Gastroesophageal sphincter (tissue), 3 donors: ENCODE measurements around the gene ECM2.

Experiments used
- POLR2A ChIP-seq, 2 donors: fragments of 450-650 bp; IDR thresholded peaks; one replicate each; pipeline ENCODE4 v1.6.1; 2017; ENCODE audit warnings: antibody characterized with exemption in 2 of 2, mild to moderate bottlenecking in 2 of 2, moderate library complexity in 1 of 2
- POLR2AphosphoS5 ChIP-seq: sonication (generic); formaldehyde crosslinking; IDR thresholded peaks from one replicate; pipeline ENCODE4 v1.6.1; 2017; ENCODE audit warnings: antibody characterized with exemption
- TF ChIP-seq, protein P1 (sequence below), 4 experiments: fragments of 200-600 bp in 2 of 4; fragments of 450-650 bp in 2 of 4; sonication (generic) in 1 of 4; IDR thresholded peaks; one replicate each; pipeline ENCODE4 v1.5.1; 2017 to 2019; ENCODE audit warnings: antibody characterized with exemption in 4 of 4, mild to moderate bottlenecking in 2 of 4, moderate library complexity in 2 of 4

DNA sequence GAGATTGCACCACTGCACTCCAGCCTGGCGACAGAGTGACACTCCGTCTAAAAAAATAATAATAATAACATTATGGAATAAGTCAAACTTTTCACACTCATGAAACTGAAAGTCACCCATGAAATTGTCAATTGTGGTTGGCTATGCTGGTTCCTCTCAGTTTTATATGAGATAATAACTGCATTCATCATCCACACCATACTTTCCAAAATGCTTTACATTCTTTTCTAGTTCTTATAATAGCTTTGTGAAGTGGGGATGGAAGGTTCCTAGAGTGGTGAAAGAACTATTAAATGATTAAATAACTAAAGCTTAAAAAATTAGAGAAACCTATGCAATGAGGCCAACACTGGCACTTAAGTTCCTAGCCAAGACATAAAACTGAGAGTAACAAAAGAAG, 40.9 kb downstream of the ECM2 start:
- TF ChIP-seq POLR2A (IDR thresholded peaks at IDR 0.05) (no peak), POLR2AphosphoS5 (no peak)
- TF ChIP-seq, protein P1, sequence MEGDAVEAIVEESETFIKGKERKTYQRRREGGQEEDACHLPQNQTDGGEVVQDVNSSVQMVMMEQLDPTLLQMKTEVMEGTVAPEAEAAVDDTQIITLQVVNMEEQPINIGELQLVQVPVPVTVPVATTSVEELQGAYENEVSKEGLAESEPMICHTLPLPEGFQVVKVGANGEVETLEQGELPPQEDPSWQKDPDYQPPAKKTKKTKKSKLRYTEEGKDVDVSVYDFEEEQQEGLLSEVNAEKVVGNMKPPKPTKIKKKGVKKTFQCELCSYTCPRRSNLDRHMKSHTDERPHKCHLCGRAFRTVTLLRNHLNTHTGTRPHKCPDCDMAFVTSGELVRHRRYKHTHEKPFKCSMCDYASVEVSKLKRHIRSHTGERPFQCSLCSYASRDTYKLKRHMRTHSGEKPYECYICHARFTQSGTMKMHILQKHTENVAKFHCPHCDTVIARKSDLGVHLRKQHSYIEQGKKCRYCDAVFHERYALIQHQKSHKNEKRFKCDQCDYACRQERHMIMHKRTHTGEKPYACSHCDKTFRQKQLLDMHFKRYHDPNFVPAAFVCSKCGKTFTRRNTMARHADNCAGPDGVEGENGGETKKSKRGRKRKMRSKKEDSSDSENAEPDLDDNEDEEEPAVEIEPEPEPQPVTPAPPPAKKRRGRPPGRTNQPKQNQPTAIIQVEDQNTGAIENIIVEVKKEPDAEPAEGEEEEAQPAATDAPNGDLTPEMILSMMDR (IDR thresholded peaks at IDR 0.05) = no peak
